Measurements from ENCODE around the gene LRRTM4.
"Not testable (repeated sequence)": the region's sequence is repeated elsewhere in the genome, so short reads cannot be mapped to it uniquely, and the experiment has no call there.

The LRRTM4 gene

GRCh38 chr2:77155511-77155910 is 366.7 kb downstream of the LRRTM4 start:
- DNase-seq: no peak

- no peak for DNase-seq
Observed at GRCh38 chr2:77149565-77149964, 372.6 kb downstream of the LRRTM4 start.

- DNase-seq: no peak
Observed at GRCh38 chr2:77147153-77147552, 375.0 kb downstream of the LRRTM4 start.

- DNase-seq: no peak
Observed at GRCh38 chr2:77144772-77145171, 377.4 kb downstream of the LRRTM4 start.

GRCh38 chr2:77142141-77142540 is 380.0 kb downstream of the LRRTM4 start:
- DNase-seq: no peak

- not testable (repeated sequence) for DNase-seq
Observed at GRCh38 chr2:77128479-77128878, 393.7 kb downstream of the LRRTM4 start.

GRCh38 chr2:77127345-77127744 is 394.8 kb downstream of the LRRTM4 start:
- no peak for DNase-seq

GRCh38 chr2:77121518-77121917 is 400.7 kb downstream of the LRRTM4 start:
- DNase-seq: no peak

GRCh38 chr2:77119333-77119732 is 402.8 kb downstream of the LRRTM4 start:
- no peak for DNase-seq

- no peak for DNase-seq
Observed at GRCh38 chr2:77108915-77109314, 413.3 kb downstream of the LRRTM4 start.

GRCh38 chr2:77105008-77105407 is 417.2 kb downstream of the LRRTM4 start:
- DNase-seq: no peak

GRCh38 chr2:77104554-77104953 is 417.6 kb downstream of the LRRTM4 start:
- DNase-seq: no peak

- DNase-seq: no peak
Observed at GRCh38 chr2:77102927-77103326, 419.2 kb downstream of the LRRTM4 start.

GRCh38 chr2:77101796-77102452 is 420.3 kb downstream of the LRRTM4 start:
- DNase-seq: no peak

- no peak for DNase-seq
Observed at GRCh38 chr2:77099961-77100360, 422.2 kb downstream of the LRRTM4 start.

GRCh38 chr2:77095525-77095924 is 426.7 kb downstream of the LRRTM4 start:
- not testable (repeated sequence) for DNase-seq

- no peak for DNase-seq
Observed at GRCh38 chr2:77095096-77095495, 427.1 kb downstream of the LRRTM4 start.

GRCh38 chr2:77088424-77088823 is 433.8 kb downstream of the LRRTM4 start:
- not testable (repeated sequence) for DNase-seq

- DNase-seq: no peak
Observed at GRCh38 chr2:77087987-77088414, 434.2 kb downstream of the LRRTM4 start.

GRCh38 chr2:77086478-77086877 is 435.7 kb downstream of the LRRTM4 start:
- no peak for DNase-seq

GRCh38 chr2:77086051-77086450 is 436.1 kb downstream of the LRRTM4 start:
- DNase-seq: no peak

- DNase-seq: no peak
Observed at GRCh38 chr2:77085561-77085960, 436.6 kb downstream of the LRRTM4 start.

GRCh38 chr2:77081597-77081996 is 440.6 kb downstream of the LRRTM4 start:
- no peak for DNase-seq

GRCh38 chr2:77064324-77064723 is 457.9 kb downstream of the LRRTM4 start:
- no peak for DNase-seq

- DNase-seq: no peak
Observed at GRCh38 chr2:77054938-77055337, 467.2 kb downstream of the LRRTM4 start.
